RWPE2 (cell line): ENCODE data around the gene FNIP2.

Experiments
- ATAC-seq: fragments of 200-7000 bp; cut with Tn5 transposase; 3 replicates; pipeline ENCODE4 v1.9.1; 2021; ENCODE audit warnings: low read depth
- DNase-seq: peaks from one replicate; pipeline ENCODE4 v3.0.0-alpha.2; 2020; ENCODE audit warnings: low spot score
- H3K27ac ChIP-seq: fragments of 450-650 bp; 2 replicates; pipeline ENCODE4 v1.5.1; 2017; ENCODE audit warnings: mild to moderate bottlenecking; ENCODE audit not compliant: poor library complexity, severe bottlenecking
- H3K27me3 ChIP-seq: fragments of 250-450 bp; sonication (Bioruptor Pico); 2 replicates; pipeline ENCODE4 v1.5.1; 2021; ENCODE audit warnings: mild to moderate bottlenecking, moderate library complexity; ENCODE audit not compliant: insufficient read depth, poor library complexity, severe bottlenecking
- H3K36me3 ChIP-seq: fragments of 250-450 bp; sonication (Bioruptor Pico); 2 replicates; pipeline ENCODE4 v1.5.1; 2020; ENCODE audit warnings: low read depth, mild to moderate bottlenecking, moderate library complexity
- H3K4me1 ChIP-seq: fragments of 250-450 bp; sonication (Bioruptor Pico); 2 replicates; pipeline ENCODE4 v1.5.1; 2021; ENCODE audit warnings: mild to moderate bottlenecking, moderate library complexity; ENCODE audit not compliant: insufficient read depth, poor library complexity, severe bottlenecking
- H3K4me3 ChIP-seq: fragments of 250-450 bp; sonication (Bioruptor Pico); 2 replicates; pipeline ENCODE4 v1.5.1; 2021; ENCODE audit warnings: mild to moderate bottlenecking, moderate library complexity; ENCODE audit not compliant: severe bottlenecking
- H3K9me3 ChIP-seq: fragments of 250-450 bp; sonication (Bioruptor Pico); 2 replicates; pipeline ENCODE4 v1.5.1; 2021; ENCODE audit warnings: mild to moderate bottlenecking, moderate library complexity; ENCODE audit not compliant: severe bottlenecking
- TF ChIP-seq, protein P1 (sequence below): fragments of 450-650 bp; IDR thresholded peaks from one replicate; pipeline ENCODE4 v1.5.1; 2017; ENCODE audit warnings: mild to moderate bottlenecking, moderate library complexity; ENCODE audit not compliant: poor library complexity, severe bottlenecking

FNIP2 gene

DNA sequence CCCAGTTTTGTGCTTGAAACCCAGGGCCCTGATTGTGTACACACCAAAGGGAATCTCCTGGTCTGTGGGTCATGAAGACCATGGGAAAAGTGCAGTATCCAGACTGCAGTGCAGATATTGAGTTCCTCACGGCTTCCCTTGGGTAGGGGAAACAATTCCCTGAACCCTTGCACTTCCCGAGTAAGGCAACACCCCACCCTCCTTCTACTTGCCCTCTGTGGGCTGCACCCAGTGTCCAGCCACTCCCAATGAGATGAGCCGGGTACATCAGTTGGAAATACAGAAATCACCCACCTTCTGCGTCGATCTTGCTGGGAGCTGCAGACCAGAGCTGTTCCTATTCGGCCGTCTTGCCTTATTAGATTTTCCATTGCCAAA, 134.2 kb downstream of the FNIP2 start:
- H3K4me3 ChIP-seq, result no peak overlapping the region
- H3K4me1 ChIP-seq, result peaks cover 10% of the 10 kb centered on the region
- no peak overlapping the region for H3K27ac ChIP-seq
- TF ChIP-seq, protein P1, sequence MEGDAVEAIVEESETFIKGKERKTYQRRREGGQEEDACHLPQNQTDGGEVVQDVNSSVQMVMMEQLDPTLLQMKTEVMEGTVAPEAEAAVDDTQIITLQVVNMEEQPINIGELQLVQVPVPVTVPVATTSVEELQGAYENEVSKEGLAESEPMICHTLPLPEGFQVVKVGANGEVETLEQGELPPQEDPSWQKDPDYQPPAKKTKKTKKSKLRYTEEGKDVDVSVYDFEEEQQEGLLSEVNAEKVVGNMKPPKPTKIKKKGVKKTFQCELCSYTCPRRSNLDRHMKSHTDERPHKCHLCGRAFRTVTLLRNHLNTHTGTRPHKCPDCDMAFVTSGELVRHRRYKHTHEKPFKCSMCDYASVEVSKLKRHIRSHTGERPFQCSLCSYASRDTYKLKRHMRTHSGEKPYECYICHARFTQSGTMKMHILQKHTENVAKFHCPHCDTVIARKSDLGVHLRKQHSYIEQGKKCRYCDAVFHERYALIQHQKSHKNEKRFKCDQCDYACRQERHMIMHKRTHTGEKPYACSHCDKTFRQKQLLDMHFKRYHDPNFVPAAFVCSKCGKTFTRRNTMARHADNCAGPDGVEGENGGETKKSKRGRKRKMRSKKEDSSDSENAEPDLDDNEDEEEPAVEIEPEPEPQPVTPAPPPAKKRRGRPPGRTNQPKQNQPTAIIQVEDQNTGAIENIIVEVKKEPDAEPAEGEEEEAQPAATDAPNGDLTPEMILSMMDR, result no peak
- no peak for DNase-seq
- ATAC-seq, result no peak
- H3K36me3 ChIP-seq, result no peaks in the 10 kb centered on the region
- H3K27me3 ChIP-seq, result no peaks in the 10 kb centered on the region
- H3K9me3 ChIP-seq, result no peaks in the 10 kb centered on the region

DNA sequence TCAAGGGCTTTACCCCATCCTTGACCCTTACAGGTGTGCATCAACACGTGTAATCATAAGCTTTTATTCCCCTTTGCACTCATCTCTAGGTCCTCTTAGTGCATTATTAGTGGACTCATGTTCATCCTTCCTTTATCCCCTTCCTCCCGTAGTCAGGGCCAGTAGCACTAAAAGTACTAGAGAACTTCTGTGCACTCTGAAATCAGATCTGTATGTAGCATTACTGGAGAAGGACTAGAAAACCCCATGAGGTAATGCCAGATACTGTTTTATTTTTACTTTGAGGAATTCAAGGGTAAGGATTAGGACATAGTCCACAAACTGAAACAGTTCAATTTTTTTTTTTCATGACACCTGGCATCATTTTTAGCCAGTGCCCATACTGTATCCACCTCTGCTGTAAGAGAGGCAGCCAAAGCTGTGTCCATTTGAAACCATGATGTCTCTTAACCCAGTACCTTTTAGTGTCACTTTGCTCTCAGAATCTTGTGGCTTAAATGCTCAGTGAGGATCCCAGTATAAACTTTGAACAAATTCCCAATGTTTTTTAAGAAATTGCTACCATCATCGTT, 134.7 kb downstream of the FNIP2 start:
- ATAC-seq (no peak), DNase-seq (no peak)
- TF ChIP-seq, protein P1, result no peak
- Histone ChIP-seq H3K9me3 (no peaks in the 10 kb centered on the region), H3K4me1 (peaks cover 10% of the 10 kb centered on the region), H3K4me3 (no peak overlapping the region), H3K27ac (no peak overlapping the region), H3K36me3 (no peaks in the 10 kb centered on the region), H3K27me3 (no peaks in the 10 kb centered on the region)

DNA sequence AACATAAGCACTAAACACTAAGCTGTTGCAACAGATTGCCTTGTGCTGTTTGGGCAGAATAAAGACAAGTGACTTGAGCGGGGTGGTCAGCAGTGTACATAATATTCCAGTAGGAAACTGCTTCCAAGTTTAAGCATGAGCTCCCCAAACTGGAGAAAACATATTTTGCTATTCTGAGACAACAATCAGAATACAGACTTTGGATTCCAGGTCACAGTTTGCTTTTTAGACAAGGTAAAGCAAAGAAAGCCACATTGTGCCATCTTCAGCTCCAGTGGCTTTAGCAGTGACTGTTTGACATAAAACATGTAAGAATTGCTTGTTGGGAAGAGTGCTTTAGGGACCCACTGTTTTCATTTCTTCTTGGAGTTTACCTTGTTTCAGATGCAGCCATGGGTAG, 136.0 kb downstream of the FNIP2 start:
- TF ChIP-seq, protein P1, result no peak
- no peaks in the 10 kb centered on the region for H3K9me3 ChIP-seq
- peaks cover 10% of the 10 kb centered on the region for H3K4me1 ChIP-seq
- H3K27me3 ChIP-seq, result no peaks in the 10 kb centered on the region
- DNase-seq, result no peak
- ATAC-seq, result no peak
- no peak overlapping the region for H3K4me3 ChIP-seq
- no peaks in the 10 kb centered on the region for H3K36me3 ChIP-seq
- H3K27ac ChIP-seq, result no peak overlapping the region

DNA sequence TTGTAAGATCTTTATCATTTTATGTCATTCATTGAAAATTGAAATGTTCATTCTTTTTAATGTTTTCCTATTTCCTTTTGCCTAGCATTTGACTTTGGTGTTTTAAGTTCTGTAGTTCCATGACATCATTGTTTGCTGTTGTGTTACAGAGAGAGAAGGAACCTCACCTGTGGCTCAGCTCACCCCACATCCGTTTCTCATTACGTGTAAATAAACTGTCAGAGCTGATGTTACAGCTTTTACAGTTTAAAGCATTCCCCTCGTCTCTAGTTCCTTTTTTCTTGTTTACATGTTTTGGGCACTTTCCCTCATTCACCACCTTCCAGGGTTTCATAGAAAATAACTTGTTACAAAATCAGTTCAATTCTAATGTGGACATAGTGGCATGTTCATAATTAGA, 137.2 kb downstream of the FNIP2 start:
- Histone ChIP-seq H3K4me1 (peaks cover 10% of the 10 kb centered on the region), H3K36me3 (no peaks in the 10 kb centered on the region), H3K27ac (no peak overlapping the region), H3K4me3 (no peak overlapping the region), H3K9me3 (no peaks in the 10 kb centered on the region), H3K27me3 (no peaks in the 10 kb centered on the region)
- DNase-seq (no peak), ATAC-seq (no peak)
- TF ChIP-seq, protein P1, result no peak

DNA sequence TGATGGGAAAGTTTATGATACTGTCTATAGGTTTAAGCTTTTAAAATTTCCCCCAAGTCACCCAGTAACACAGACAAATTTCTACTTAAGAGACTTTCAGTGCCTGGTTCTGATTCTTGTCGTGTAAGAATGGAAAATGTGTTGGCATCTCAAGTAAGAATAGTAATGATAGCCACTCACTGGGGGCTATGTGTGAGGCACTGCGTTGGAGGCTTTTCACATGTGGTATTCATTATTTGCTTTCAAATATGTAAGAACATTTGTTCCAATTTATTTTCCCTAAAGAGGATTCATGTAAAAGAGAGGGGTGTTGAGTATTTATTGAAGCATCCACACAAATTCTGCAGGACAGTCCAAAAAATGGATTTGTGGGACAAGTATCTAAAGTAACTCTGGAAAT, 143.6 kb downstream of the FNIP2 start:
- Histone ChIP-seq H3K9me3 (no peaks in the 10 kb centered on the region), H3K27ac (no peak overlapping the region), H3K36me3 (no peaks in the 10 kb centered on the region), H3K4me1 (peaks cover 8% of the 10 kb centered on the region), H3K27me3 (no peaks in the 10 kb centered on the region), H3K4me3 (no peak overlapping the region)
- ATAC-seq (no peak), DNase-seq (no peak)
- TF ChIP-seq, protein P1, result no peak
